Thyroid gland (tissue), 4 donors: Measurements from ENCODE around the gene MTLN.
"Not testable (repeated sequence)": the region's sequence is repeated elsewhere in the genome, so short reads cannot be mapped to it uniquely, and the experiment has no call there.

Experiments used
- CTCF ChIP-seq, 6 experiments: fragments of 200-600 bp in 3 of 6; fragments of 450-650 bp in 3 of 6; sonication (generic) in 3 of 6; IDR thresholded peaks; one replicate each; pipeline ENCODE4 v1.5.1; 2016 to 2019; ENCODE audit warnings: antibody characterized with exemption in 6 of 6, mild to moderate bottlenecking in 2 of 6, inconsistent platforms in 1 of 6, moderate library complexity in 1 of 6
- POLR2A ChIP-seq, 2 donors: fragments of 450-650 bp; IDR thresholded peaks; one replicate each; pipeline ENCODE4 v1.6.1; 2017; ENCODE audit warnings: antibody characterized with exemption in 2 of 2, mild to moderate bottlenecking in 2 of 2, moderate library complexity in 1 of 2

- TF ChIP-seq CTCF, POLR2A (IDR thresholded peaks at IDR 0.05): not testable (repeated sequence)
Observed at GRCh38 chr2:110248081-110248795, 35.9 kb upstream of the MTLN start.
